GM21447 (cell line): Measurements from ENCODE around the gene TMPRSS11A.

Experiments
- ATAC-seq: cut with Tn5 transposase; IDR thresholded peaks from one replicate; pipeline ENCODE4 v1.9.1; 2021; ENCODE audit not compliant: unreplicated experiment

TMPRSS11A gene

DNA sequence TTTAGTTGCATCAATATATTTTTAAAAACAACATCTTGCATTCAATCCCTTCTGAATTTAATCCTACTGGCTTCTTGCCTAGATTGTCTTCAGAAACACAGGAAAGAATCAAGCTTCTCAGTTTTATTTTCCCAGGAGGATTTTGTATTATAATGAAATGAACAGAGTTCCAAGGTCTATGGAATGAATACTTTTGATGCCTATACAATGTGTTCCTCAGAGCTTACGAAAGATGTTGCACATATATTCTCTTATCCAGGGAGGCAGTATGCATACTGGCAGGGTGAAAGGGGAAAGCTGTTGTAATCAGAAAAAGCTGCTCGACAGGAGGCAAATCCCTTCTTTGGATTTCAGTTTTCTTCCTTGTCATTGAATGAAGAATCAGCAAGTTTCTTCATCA is 88.3 kb downstream of the TMPRSS11A start:
- ATAC-seq: no peak

DNA sequence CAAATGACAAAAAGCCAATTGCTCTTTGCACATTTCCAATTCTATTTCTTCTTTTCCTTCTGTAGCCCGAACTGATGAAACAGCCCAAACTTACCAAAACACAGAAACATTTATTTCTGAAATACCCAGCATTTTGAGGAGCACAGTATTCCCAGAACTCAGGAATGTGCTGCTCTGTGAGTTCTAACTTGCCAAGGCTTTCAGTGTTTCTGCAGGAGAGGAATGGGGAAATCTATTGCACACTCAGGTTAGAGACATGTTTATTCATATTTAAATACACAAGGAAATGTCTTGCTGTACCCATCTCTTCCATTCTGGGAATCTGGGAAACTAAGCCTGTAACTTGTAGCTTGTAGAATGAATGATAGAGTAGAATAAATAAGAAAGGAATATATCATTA is 90.2 kb downstream of the TMPRSS11A start:
- no peak for ATAC-seq

DNA sequence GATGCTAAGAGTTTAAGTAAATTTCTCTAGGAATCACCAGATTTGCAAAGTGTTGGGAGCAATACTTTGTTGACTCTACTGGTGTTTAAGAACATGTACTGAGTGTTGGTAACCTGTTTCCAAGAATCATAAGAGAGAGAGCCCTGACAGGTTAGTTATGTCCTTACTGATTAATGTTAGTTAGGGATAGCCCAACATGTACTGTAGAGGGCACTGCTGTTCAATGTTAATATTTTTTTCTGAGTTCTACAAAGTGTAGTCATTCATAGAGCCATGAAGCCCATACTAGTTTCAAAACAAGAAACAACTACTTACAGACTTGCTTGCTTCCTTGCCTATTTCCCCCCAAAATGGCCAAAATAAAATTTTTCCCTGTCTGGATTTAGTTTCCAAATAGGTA is 91.4 kb downstream of the TMPRSS11A start:
- ATAC-seq: peak; percentile 83

DNA sequence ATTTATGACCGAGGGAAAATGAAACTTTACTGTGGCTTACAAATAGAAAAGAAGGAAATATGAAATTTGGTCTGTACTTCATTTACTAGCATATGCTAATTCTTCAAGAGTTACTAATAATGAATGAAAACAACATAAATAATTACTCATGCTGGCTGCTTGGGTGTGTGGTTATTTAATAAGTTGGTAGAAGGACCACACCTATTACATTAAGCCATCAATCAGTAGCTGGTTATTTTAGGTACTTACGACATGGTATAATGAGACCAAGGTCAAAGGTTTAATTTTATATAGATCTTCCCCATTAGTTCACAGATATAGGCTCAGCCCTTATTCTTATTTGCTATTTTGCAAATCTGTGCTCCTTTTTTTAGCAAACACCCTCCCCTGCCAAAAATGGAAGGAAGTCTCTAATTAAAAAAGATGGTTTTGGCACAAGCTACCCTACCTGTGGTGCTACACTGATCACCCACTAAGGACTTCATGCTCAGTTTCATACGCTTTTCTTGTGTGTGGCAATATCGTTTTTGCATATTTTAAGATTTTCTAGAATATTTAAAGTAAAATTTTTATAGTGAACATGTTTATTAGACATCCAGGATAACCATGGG is 93.6 kb downstream of the TMPRSS11A start:
- no peak for ATAC-seq

DNA sequence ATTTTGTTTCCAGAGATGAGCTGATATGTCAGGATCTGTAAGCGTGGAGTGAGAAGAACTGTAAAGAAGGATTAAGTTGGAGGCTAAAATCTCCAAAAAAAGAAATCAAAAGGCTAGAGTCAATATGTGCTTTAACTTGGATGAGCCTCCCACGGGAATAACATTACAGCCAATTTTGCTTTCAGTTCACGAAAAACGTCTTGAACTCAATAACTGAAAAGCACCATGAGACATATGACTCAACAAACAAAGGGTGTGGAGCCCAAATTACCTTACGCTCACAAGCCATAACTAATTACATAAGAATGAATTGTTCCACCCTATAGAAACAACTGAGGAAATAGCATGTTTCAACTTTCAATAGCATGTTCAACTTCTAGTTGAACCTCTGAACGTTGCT is 101.8 kb downstream of the TMPRSS11A start:
- ATAC-seq: no peak
